NCI-H2107 (cell line): ENCODE results near the gene MYBBP1A.
"Not testable (repeated sequence)": the region's sequence is repeated elsewhere in the genome, so short reads cannot be mapped to it uniquely, and the experiment has no call there.

Source experiments
- DNase-seq: peaks from one replicate; lab custom pipeline; 2025; lab: John Stamatoyannopoulos, UW

Gene MYBBP1A

GRCh38 chr17:4588391-4588790 lies 33.2 kb upstream of the MYBBP1A start:
- no peak for DNase-seq

DNA sequence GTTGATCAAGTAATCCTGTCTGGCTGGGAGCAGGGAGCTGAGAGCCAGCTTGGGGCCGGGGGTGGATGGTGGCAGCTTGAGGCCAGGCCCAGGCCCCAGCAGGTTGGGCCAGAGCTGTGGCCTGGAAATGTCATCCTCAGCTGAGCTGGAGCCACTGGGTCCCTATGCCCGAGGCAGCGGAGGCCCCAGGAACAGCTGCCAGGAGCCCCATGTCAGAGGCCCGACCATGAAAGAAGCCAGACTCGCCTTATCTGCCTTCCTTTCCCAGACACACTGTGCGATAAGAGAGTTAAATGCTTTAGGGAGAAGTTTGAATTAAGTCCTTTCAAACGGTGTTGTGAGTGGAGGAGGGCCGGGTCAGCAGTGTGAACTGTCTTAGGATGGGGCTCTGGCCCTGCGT lies 32.6 kb upstream of the MYBBP1A start:
- no peak for DNase-seq

DNA sequence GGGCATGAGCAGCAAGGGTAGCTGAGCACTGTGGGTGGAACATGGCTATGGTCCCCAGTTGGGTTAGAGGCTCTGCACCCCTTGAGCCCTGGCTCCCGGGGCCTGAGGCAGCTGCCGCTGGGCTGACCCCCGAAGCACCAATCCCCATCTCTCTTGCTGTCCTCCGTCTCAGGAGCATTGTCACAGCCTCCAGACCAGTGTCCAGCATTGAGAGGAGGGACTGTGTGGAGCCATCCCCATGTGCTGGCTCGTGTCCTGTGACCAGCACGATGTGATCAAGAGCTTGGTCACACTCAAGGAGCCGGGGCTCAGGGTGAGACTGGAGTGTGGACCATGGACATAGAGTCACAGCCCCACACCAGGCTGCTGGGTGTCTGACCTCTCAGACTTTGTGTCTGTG lies 32.0 kb upstream of the MYBBP1A start:
- DNase-seq: no peak

- DNase-seq: no peak
Observed at GRCh38 chr17:4586043-4586442, 30.9 kb upstream of the MYBBP1A start.

GRCh38 chr17:4585638-4585994 lies 30.4 kb upstream of the MYBBP1A start:
- no peak for DNase-seq

DNA sequence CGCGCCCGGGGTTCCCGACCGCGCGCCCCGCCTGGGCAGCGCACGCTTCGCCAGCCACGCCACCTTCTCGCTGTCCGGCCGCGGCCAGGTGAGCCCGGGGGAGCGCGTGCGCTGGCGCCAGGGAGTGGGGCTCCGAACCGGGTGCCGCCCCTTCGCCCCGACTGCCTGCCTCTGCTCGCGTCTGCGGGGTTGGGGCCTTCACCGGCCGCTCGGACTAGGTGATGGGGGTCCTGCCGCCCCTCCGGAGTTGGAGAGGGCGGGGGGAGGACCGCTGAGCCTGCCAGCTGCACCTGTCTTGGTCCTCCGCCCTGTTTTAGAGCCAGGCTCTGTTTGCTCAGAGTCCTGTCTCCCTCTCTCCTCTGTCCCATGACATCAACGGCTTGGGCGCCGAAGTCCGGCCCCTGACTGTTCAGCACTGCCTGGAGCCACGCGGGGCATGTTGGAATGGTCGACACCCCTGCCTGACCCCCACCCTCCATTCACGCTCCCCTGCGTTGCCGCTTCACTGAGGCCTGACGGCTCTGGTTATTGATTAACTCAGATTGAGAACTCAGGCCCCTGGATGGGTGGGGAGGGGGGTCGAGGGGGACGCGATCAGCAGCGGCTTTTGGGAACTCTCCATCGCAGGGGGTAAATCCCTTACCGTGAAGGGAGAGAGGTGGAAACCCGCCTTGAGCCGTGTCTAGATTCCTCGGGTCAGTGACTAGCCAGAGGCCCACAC lies 29.9 kb upstream of the MYBBP1A start:
- DNase-seq: no peak

DNA sequence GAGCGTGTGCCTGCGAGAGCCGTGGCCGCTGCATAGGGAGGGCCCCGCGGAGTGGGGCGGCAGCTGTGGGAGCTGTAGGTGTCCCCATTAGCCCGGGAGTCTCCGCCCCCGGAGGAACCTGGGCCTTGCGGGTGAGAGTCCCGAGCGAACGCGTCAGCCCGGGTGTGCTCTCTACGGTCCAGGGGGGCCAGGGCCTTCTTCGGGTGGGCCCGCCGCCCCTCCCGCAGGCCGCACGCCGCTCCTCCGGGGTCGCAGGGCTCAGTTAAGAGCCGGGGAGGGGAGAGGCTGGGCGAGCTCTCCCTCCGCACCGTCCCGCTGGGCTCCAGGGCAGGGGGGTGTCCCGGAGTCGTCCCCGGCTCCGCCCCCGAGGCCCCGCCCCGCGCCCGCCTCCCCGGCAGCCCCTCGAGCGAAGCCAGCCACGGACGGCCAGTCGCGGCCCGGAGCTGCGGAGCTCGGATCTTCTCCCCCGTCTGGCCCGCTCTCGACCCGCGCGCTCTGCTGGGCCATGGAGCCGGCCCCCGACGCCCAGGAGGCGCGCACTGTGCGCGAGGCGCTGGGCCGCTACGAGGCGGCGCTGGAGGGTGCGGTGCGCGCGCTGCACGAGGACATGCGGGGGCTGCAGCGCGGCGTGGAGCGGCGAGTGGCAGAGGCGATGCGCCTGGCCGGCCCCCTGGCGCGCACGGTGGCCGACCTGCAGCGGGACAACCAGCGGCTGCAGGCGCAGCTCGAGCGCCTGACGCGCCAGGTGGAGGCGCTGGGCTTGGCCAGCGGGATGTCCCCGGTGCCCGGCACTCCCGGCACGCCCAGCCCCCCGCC lies 29.1 kb upstream of the MYBBP1A start, which contains the start of gene SMTNL2:
Gene SMTNL2 (plus strand): TSS at position 429 of the 816 bp plus-strand sequence. CDS start 77 bp downstream, at position 506.
- no peak for DNase-seq

- no peak for DNase-seq
Observed at GRCh38 chr17:4583782-4584100, 28.6 kb upstream of the MYBBP1A start.

DNA sequence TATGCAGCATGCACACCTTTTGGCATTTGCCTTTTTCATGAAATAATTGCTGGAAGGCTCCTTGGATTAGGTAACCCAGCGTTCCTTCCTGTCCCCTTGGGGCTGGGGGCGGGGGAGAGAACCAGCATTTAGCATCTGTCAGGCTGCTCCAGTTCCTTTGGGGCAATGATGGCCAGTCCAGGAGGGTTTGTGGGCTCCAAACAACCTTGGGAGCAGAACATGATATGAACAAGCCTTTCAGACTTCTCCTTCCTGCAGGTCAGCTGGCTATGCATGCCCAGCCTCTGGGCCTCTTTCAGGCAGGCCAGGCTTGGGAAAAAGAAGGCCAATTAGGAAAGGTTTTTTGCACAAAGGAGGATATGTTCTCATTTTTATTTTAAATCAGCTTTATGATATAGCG lies 28.0 kb upstream of the MYBBP1A start:
- DNase-seq: no peak

DNA sequence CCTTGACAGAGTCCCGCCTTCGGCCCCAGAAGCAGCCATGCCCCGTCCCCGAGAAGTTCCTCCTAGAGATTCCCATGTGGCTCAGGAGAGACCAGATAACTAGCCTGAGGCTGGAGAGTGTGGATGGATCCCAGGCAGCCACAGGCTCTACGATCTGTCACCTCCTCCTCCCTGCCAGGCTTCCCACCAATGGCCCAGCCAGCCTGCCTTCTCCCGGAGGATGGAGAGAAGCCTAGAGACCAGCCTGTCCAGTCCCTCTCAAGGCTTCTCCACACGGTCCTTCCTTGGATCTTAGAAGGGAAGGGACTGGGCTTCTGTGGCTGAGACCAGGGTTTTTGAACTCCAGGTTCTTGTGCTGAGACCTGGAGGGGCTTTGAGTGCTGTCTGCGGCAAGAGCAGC lies 27.5 kb upstream of the MYBBP1A start:
- DNase-seq: no peak

DNA sequence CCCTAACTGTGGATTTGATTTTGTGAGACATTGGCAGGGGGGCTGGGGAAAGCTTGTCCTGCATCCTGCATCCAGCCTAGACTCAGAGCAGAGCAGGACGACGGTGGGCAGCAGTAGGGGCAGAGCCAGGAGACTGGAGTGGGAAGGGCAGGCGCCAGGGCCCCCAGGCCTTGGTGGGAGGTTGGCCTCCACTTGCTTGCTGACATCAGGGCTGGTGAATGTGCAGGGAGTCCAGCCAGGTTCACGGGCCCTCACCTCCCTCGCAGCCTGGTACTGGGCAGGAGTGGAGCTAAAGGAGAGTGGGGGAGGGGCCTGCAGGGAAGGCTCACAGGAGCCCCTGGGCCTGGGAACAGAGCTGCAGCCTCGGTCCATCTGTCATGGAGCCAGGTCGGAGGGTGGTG lies 26.9 kb upstream of the MYBBP1A start:
- DNase-seq: no peak

DNA sequence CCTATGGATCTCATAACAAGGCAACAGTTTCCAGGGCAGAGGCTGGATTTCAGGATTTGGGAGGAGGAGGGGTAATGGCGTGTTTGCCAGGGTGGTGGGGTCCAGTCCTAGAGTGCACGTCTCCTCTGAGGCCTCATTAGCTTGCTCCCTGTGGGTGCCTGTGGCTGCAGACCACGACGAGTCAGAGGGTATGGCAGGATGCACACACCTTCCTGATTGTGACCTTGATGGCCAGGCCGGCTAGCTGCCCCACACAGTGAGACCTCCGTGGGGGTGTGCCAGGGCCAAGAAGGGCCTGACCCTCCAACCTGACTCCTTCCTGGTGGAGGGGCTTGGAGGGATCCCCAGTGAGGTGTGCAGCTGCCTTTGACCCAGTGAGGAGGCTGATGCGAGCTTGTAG lies 25.1 kb upstream of the MYBBP1A start:
- no peak for DNase-seq

- DNase-seq: no peak
Observed at GRCh38 chr17:4579678-4580077, 24.5 kb upstream of the MYBBP1A start.

GRCh38 chr17:4578349-4578748 lies 23.2 kb upstream of the MYBBP1A start:
- not testable (repeated sequence) for DNase-seq

DNA sequence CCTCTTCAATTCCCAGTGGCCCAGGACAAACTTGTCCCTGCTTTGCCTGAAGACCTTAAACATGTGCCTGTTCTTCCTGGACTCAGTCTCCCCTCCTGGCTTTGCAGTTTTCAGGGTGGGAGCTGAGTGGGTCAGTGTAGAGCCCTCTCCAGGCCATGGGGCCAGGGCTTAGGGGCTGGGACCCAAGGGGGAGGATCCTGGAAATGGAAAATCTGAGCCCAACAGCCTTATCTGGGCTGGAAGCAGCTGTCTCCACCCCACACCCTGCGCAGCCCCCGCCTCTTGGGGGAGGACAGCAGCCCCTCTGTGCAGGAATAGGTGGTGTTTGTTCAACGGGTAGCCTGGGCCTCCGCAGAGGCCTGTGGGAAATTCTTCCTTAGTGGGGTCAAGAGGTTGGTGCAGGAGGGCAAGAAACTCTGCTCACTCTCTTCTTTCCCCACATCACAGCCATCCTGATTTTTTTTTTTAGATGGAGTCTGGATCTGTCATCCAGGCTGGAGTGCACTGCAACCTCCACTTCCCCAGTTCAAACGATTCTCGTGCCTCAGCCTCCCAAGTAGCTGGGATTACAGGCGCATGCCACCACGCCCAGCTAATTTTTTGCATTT lies 22.3 kb upstream of the MYBBP1A start:
- DNase-seq: no peak

- DNase-seq: no peak
Observed at GRCh38 chr17:4576729-4577322, 21.6 kb upstream of the MYBBP1A start.

GRCh38 chr17:4576161-4576558 lies 21.0 kb upstream of the MYBBP1A start:
- no peak for DNase-seq

DNA sequence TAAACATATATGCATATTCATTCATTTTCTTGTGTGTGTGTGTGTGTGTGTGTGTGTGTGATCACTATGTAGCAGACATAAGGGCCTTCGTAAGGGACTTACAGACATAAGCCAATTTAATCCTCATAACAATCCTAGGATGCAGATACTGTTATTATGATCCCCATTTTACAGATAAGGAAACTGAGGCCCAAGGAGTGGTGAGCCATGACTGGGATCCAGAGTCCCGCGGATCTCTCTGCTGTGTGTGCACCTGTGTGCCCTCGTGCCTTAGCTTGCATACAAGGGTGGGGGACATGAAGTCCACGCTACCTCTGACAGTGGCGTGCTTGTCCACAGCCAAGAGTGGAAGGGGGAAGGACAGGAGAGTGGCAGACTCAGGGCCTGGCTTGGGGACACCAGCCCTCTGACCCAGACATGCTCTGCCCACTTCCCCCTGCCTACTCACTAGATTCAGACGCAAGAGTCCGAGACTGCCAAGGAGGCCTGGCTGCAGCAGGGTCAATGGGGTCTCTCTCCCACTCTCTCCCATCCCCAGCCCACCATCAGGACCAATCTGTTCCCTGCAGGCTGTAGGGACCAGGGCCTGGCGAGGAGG lies 19.4 kb upstream of the MYBBP1A start:
- no peak for DNase-seq

DNA sequence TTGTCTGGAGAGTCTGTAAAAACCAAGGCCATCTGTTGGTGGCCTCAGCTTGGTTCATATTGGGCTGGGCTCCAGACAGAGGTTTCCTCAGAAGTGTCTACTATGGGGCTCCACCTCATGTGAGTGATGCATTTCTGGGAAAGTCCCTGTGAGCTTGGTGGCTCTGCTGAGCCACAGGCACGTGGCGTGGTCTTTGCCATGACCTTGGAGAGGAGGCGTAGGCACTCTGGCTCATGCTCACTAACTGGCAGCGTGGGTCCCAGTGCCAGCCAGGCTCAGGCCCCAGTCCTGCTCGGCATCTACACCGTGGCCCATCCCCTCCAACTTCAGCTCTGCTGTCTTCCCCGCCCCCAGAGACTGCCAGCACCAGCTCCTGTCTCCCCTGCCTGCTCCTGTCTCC lies 18.5 kb upstream of the MYBBP1A start:
- DNase-seq: no peak

- DNase-seq: no peak
Observed at GRCh38 chr17:4573115-4573514, 17.9 kb upstream of the MYBBP1A start.

DNA sequence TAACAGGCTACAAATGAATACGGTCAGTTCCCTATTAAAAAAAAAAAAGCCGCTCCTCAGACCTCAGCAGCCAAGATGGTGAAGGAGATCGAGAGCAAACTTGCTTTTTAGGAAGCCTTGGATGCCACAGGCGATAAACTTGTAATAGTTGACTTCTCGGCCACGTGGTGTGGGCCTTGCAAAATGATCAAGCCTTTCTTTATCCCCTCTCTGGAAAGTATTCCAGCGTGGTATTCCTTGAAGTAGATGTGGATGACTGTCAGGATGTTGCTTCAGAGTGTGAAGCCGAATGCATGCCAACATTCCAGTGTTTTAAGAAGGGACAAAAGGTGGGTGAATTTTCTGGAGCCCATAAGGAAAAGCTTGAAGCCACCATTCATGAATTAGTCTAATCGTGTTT lies 16.9 kb upstream of the MYBBP1A start:
- no peak for DNase-seq

DNA sequence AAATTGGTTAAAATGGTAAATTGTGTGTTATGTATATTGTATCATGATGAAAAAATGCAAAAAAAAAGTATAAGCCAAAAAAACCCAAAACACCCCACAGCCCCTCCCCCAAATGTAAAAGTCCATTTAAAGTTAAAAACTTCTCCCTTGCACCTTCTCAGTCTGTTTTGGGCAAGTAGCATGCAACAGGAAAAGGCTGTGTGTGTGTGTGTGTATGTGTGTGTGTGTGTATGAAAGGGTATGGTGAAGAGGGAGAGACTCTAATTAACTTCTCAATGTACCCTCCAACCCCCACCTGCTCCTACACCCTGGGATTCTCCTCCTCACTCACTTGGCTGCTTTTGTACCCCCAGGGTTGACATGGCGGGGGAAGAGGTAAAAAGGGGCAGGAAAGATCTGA lies 14.4 kb upstream of the MYBBP1A start:
- DNase-seq: no peak

- no peak for DNase-seq
Observed at GRCh38 chr17:4566785-4567184, 11.6 kb upstream of the MYBBP1A start.
